IMR-90 (cell line): Measurements from ENCODE around the gene NBPF6. TPM values are rescaled to one million over a fixed set of nuclear protein-coding genes. Genes with fewer than 3 reads are reported as not detected.

ENCODE experiments used
- ATAC-seq: fragments of 200-7000 bp; cut with Tn5 transposase; 2 replicates; pipeline ENCODE4 v1.9.1; 2020; ENCODE audit warnings: low read depth, mild to moderate bottlenecking, moderate library complexity
- BruUV-seq: library from RNA; stranded (reverse); fragments of 400-500 nt; replicated peaks from 2 replicates; lab custom pipeline; 2021; lab: Mats Ljungman, UMichigan
- CTCF ChIA-PET: fragments of 300-600 bp; formaldehyde crosslinking; extraction: SDS; loops from one replicate; lab custom pipeline; 2021; ENCODE audit warnings: antibody characterized with exemption; lab: Yijun Ruan, JAX
- POLR2A ChIA-PET: fragments of 300-600 bp; sonication (Branson Sonifier 250); formaldehyde crosslinking; loops from one replicate; lab custom pipeline; 2022; ENCODE audit warnings: antibody characterized with exemption; ENCODE audit not compliant: unreplicated experiment; lab: Charles Lee
- DNase-seq: peaks from one replicate; pipeline ENCODE4 v3.0.0; 2013
- H2AFZ ChIP-seq: replicated peaks from 2 replicates; pipeline ENCODE3; 2013; ENCODE audit warnings: low read length, mild to moderate bottlenecking; ENCODE audit not compliant: poor library complexity
- H2AK5ac ChIP-seq: 2 replicates; pipeline ENCODE4 v1.6.1; 2013; ENCODE audit warnings: low read depth, low read length, inconsistent platforms
- H2AK9ac ChIP-seq: replicated peaks from 2 replicates; pipeline ENCODE3; 2013; ENCODE audit warnings: mild to moderate bottlenecking, low read depth, low read length, moderate library complexity; ENCODE audit not compliant: poor library complexity
- H2BK120ac ChIP-seq: 2 replicates; pipeline ENCODE4 v1.6.1; 2013; ENCODE audit warnings: low read depth, low read length, inconsistent platforms
- H2BK15ac ChIP-seq: 3 replicates; pipeline ENCODE4 v1.6.1; 2013; ENCODE audit warnings: low read depth, low read length, inconsistent platforms
- H2BK20ac ChIP-seq: 2 replicates; pipeline ENCODE4 v1.6.1; 2013; ENCODE audit warnings: low read depth, mild to moderate bottlenecking, inconsistent platforms, low read length, moderate library complexity
- H2BK5ac ChIP-seq: 2 replicates; pipeline ENCODE4 v1.6.1; 2013; ENCODE audit warnings: mild to moderate bottlenecking, low read depth, low read length, inconsistent platforms; ENCODE audit not compliant: poor library complexity, severe bottlenecking
- H3K14ac ChIP-seq: replicated peaks from 2 replicates; pipeline ENCODE4 v1.6.1; 2013; ENCODE audit warnings: low read depth, low read length, inconsistent platforms
- H3K18ac ChIP-seq: 2 replicates; pipeline ENCODE4 v1.6.1; 2013; ENCODE audit warnings: low read depth, low read length, control low read depth
- H3K23ac ChIP-seq: 2 replicates; pipeline ENCODE4 v1.6.1; 2013; ENCODE audit warnings: low read depth, low read length, inconsistent platforms
- H3K27ac ChIP-seq: 2 replicates; pipeline ENCODE4 v1.5.1; 2013; ENCODE audit warnings: mild to moderate bottlenecking, control low read depth, low read length; ENCODE audit not compliant: insufficient read depth
- H3K27me3 ChIP-seq: 2 replicates; pipeline ENCODE4 v1.6.1; 2013; ENCODE audit warnings: low read length; ENCODE audit not compliant: control insufficient read depth, insufficient read depth
- H3K36me3 ChIP-seq: 2 replicates; pipeline ENCODE4 v1.6.1; 2013; ENCODE audit warnings: low read length, mixed read lengths; ENCODE audit not compliant: control insufficient read depth, insufficient read depth
- H3K4ac ChIP-seq: 2 replicates; pipeline ENCODE4 v1.6.1; 2013; ENCODE audit warnings: low read depth, low read length, inconsistent platforms
- H3K4me1 ChIP-seq: 2 replicates; pipeline ENCODE4 v1.6.1; 2013; ENCODE audit warnings: low read length, mixed read lengths; ENCODE audit not compliant: control insufficient read depth, insufficient read depth
- H3K4me2 ChIP-seq: 2 replicates; pipeline ENCODE4 v1.6.1; 2013; ENCODE audit warnings: low read depth, mild to moderate bottlenecking, control low read depth, low read length, moderate library complexity
- H3K4me3 ChIP-seq: 2 replicates; pipeline ENCODE4 v1.5.1; 2013; ENCODE audit warnings: low read depth, mild to moderate bottlenecking, control low read depth, low read length, moderate library complexity; ENCODE audit not compliant: insufficient read depth
- H3K56ac ChIP-seq: 2 replicates; pipeline ENCODE4 v1.6.1; 2013; ENCODE audit warnings: low read length, inconsistent platforms; ENCODE audit not compliant: insufficient read depth; ENCODE audit errors: extremely low read depth
- H3K79me1 ChIP-seq, 2 experiments: 2 replicates each; pipeline ENCODE4 v1.6.1; 2013; ENCODE audit warnings: low read length in 2 of 2, inconsistent platforms in 1 of 2, low read depth in 1 of 2
- H3K9ac ChIP-seq: 2 replicates; pipeline ENCODE4 v1.6.1; 2013; ENCODE audit warnings: low read depth, low read length, control low read depth
- H3K9me1 ChIP-seq: 2 replicates; pipeline ENCODE4 v1.6.1; 2013; ENCODE audit warnings: low read length, inconsistent platforms; ENCODE audit not compliant: insufficient read depth
- H3K9me3 ChIP-seq: 2 replicates; pipeline ENCODE4 v1.6.1; 2013; ENCODE audit warnings: low read length; ENCODE audit not compliant: control insufficient read depth, insufficient read depth
- H4K20me1 ChIP-seq: 2 replicates; pipeline ENCODE4 v1.6.1; 2013; ENCODE audit warnings: low read length, inconsistent platforms; ENCODE audit not compliant: insufficient read depth
- H4K5ac ChIP-seq: 2 replicates; pipeline ENCODE4 v1.6.1; 2013; ENCODE audit warnings: mild to moderate bottlenecking, low read depth, low read length, control low read depth
- H4K8ac ChIP-seq, 2 experiments: 2 replicates each; pipeline ENCODE4 v1.6.1; 2013; ENCODE audit warnings: low read depth in 2 of 2, low read length in 2 of 2, control low read depth in 1 of 2, inconsistent platforms in 1 of 2
- H4K91ac ChIP-seq: 2 replicates; pipeline ENCODE4 v1.6.1; 2013; ENCODE audit warnings: low read depth, low read length, inconsistent platforms; ENCODE audit not compliant: insufficient read depth
- CEBPB ChIP-seq: IDR thresholded peaks from 2 replicates; pipeline ENCODE4 v1.6.1; 2012; ENCODE audit warnings: low read depth, low read length, improper control_type of control experiment
- CHD1 ChIP-seq: IDR thresholded peaks from 2 replicates; pipeline ENCODE4 v1.6.1; 2012; ENCODE audit warnings: low read depth, low read length, improper control_type of control experiment
- ELK1 ChIP-seq: fragments of 150-350 bp; IDR thresholded peaks from 2 replicates; pipeline ENCODE4 v1.6.1; 2016; ENCODE audit warnings: low read depth, mild to moderate bottlenecking, low read length, moderate library complexity, borderline replicate concordance
- FOS ChIP-seq: fragments of 150-350 bp; IDR thresholded peaks from 2 replicates; pipeline ENCODE4 v1.6.1; 2016; ENCODE audit warnings: low read depth, low read length
- MAZ ChIP-seq: IDR thresholded peaks from 2 replicates; pipeline ENCODE4 v1.6.1; 2012; ENCODE audit warnings: low read depth, mild to moderate bottlenecking, low read length, improper control_type of control experiment, moderate library complexity, borderline replicate concordance
- NFE2L2 ChIP-seq: fragments of 150-350 bp; IDR thresholded peaks from 2 replicates; pipeline ENCODE4 v1.6.1; 2016; ENCODE audit warnings: low read depth, mild to moderate bottlenecking, low read length
- RCOR1 ChIP-seq: IDR thresholded peaks from 2 replicates; pipeline ENCODE4 v1.6.1; 2012; ENCODE audit warnings: mild to moderate bottlenecking, low read length, improper control_type of control experiment; ENCODE audit not compliant: insufficient replicate concordance
- RFX5 ChIP-seq: IDR thresholded peaks from 2 replicates; pipeline ENCODE4 v1.8.0; 2012; ENCODE audit warnings: low read depth, mild to moderate bottlenecking, low read length, moderate library complexity
- USF2 ChIP-seq: fragments of 150-350 bp; IDR thresholded peaks from 2 replicates; pipeline ENCODE4 v1.6.1; 2017; ENCODE audit warnings: mild to moderate bottlenecking, antibody characterized with exemption, low read length, low read depth
- WGBS, 2 experiments: methylation state at CpG; one replicate each; pipeline versions ENCODE4 v1.1.5 to v1.1.7; 2013; ENCODE audit warnings: missing lambda C conversion rate in 2 of 2; ENCODE audit not compliant: insufficient read length in 1 of 2; ENCODE audit errors: extremely low coverage in 2 of 2; 5-methylcytosine and 5-hydroxymethylcytosine counted together
- dilution Hi-C: fragments of 300-500 bp; cut with HindIII; formaldehyde crosslinking; loops from one replicate; pipeline ENCODE4 v1.14.3; 2018; ENCODE audit warnings: low sequenced_read_pairs; ENCODE audit not compliant: unreplicated experiment
- in situ Hi-C: fragments of 300-500 bp; cut with MboI; formaldehyde crosslinking; loops from 3 replicates; pipeline ENCODE4 v1.14.3; 2019; ENCODE audit warnings: low sequenced_read_pairs, inconsistent platforms, mixed read lengths
- intact Hi-C: fragments of 100-400 bp; cut with micrococcal nuclease; formaldehyde crosslinking; loops from 2 replicates; pipeline ENCODE4 v1.10.0; 2022
- polyA plus RNA-seq, 3 experiments: library from polyadenylated mRNA; depleted of rRNA; stranded (reverse); fragments of >200 nt; gene quantifications; 2 replicates each; pipeline ENCODE4 v1.2.3, GENCODE V29; 2012; ENCODE audit warnings: low replicate concordance in 1 of 3
- total RNA-seq: library from RNA; depleted of rRNA; stranded (reverse); fragments of >200 nt; gene quantifications from 2 replicates; pipeline ENCODE4 v1.2.3, GENCODE V29; 2012

Gene NBPF6
- total and polyA plus RNA-seq, 2 of the 4 experiments (the other 2 are of a cell fraction), result not detected

GRCh38 chr1:108482708-108483107 lies 32.6 kb downstream of the NBPF6 start:
- H2BK20ac ChIP-seq, result no peak overlapping the region
- H3K4me1 ChIP-seq, result no peaks in the 10 kb centered on the region
- H3K9me1 ChIP-seq, result no peaks in the 10 kb centered on the region
- no peaks in the 10 kb centered on the region for H3K27me3 ChIP-seq
- in situ Hi-C loops (no loop called here), intact Hi-C loops (no loop called here), dilution Hi-C loops (no loop called here)
- no peak overlapping the region for H2BK5ac ChIP-seq
- no peak overlapping the region for H2AK5ac ChIP-seq
- no peaks in the 10 kb centered on the region for H3K9me3 ChIP-seq
- no TSS peak for BruUV-seq
- no peak for DNase-seq
- TF ChIP-seq NFE2L2, result no peak
- TF ChIP-seq MAZ, result no peak
- no peak for TF ChIP-seq RFX5
- no peak for TF ChIP-seq FOS
- TF ChIP-seq ELK1, result no peak
- TF ChIP-seq CEBPB, result no peak
- no peak for TF ChIP-seq USF2
- TF ChIP-seq CHD1, result no peak
- no peak for TF ChIP-seq RCOR1
- no peak overlapping the region for H4K91ac ChIP-seq
- no peaks in the 10 kb centered on the region for H3K79me1 ChIP-seq
- H3K56ac ChIP-seq, result no peak overlapping the region
- H3K4me2 ChIP-seq, result no peak overlapping the region
- H2BK120ac ChIP-seq, result no peak overlapping the region
- H3K27ac ChIP-seq, result no peak overlapping the region
- no peak overlapping the region for H3K9ac ChIP-seq
- no peak overlapping the region for H3K18ac ChIP-seq
- no peak overlapping the region for H3K4me3 ChIP-seq
- H4K8ac ChIP-seq, result no peak overlapping the region
- H3K36me3 ChIP-seq, result no peaks in the 10 kb centered on the region
- H2AK9ac ChIP-seq, result no peak overlapping the region
- H3K4ac ChIP-seq, result no peak overlapping the region
- no peak overlapping the region for H2AFZ ChIP-seq
- H4K5ac ChIP-seq, result no peak overlapping the region
- POLR2A ChIA-PET, result no interaction called here
- H4K20me1 ChIP-seq, result no peaks in the 10 kb centered on the region
- no peak for ATAC-seq
- CTCF ChIA-PET, result no interaction called here
- no peak overlapping the region for H2BK15ac ChIP-seq
- WGBS, 2 experiments, result 0% methylated on average over 1 of the region's 1 CpG; no CpG with 5 or more reads in 1 of the 2 experiments
- no peak overlapping the region for H3K14ac ChIP-seq
- H3K23ac ChIP-seq, result no peak overlapping the region
